GM12878 (cell line): ENCODE measurements around the gene DPP6. TPM values are rescaled to one million over a fixed set of nuclear protein-coding genes. Genes with fewer than 3 reads are reported as not detected.

ENCODE experiments used
- ATAC-seq: fragments of 200-7000 bp; cut with Tn5 transposase; 3 replicates; pipeline ENCODE4 v1.9.1; 2020; ENCODE audit warnings: mild to moderate bottlenecking, moderate library complexity
- BruUV-seq: library from RNA; stranded (reverse); fragments of 400-500 nt; replicated peaks from 2 replicates; lab custom pipeline; 2021; lab: Mats Ljungman, UMichigan
- CTCF ChIA-PET: fragments of 300-600 bp; sonication (Branson Sonifier 250); formaldehyde crosslinking; extraction: SDS; loops from one replicate; lab custom pipeline; 2021; ENCODE audit warnings: inconsistent platforms; lab: Yijun Ruan, JAX
- POLR2A ChIA-PET: fragments of 350-600 bp; formaldehyde crosslinking; extraction: SDS; loops from one replicate; lab custom pipeline; 2021; ENCODE audit warnings: inconsistent platforms; lab: Charles Lee
- RAD21 ChIA-PET: fragments of 300-600 bp; sonication (Branson Sonifier 250); formaldehyde crosslinking; loops from one replicate; lab custom pipeline; 2023; ENCODE audit warnings: antibody characterized with exemption; ENCODE audit not compliant: unreplicated experiment; lab: Charles Lee
- SMC1A ChIA-PET: fragments of 300-600 bp; sonication (Branson Sonifier 250); formaldehyde crosslinking; loops from one replicate; lab custom pipeline; 2023; ENCODE audit not compliant: unreplicated experiment, uncharacterized antibody; lab: Charles Lee
- DNase-seq: peaks from one replicate; pipeline ENCODE4 v3.0.0-alpha.2; 2011; ENCODE audit warnings: low read depth, low spot score
- FAIRE-seq: peaks from 3 replicates; lab custom pipeline; 2011; peaks lifted over from hg19 to GRCh38; lab: Jason Lieb, UNC
- H2AFZ ChIP-seq: 2 replicates; pipeline ENCODE4 v1.6.0; 2011; ENCODE audit warnings: low read depth, low read length, control low read depth; ENCODE audit not compliant: control insufficient read depth
- H3K27ac ChIP-seq: 2 replicates; pipeline ENCODE4 v1.5.1; 2011; ENCODE audit warnings: control low read depth; ENCODE audit not compliant: control insufficient read depth, insufficient read depth
- H3K27me3 ChIP-seq, 2 experiments: replicated peaks in 1 of 2; 2 replicates each; pipeline versions ENCODE4 v1.6.0 to v1.6.1; 2011; ENCODE audit warnings: low read length in 1 of 2; ENCODE audit not compliant: control insufficient read depth in 2 of 2, insufficient read depth in 2 of 2
- H3K36me3 ChIP-seq, 2 experiments: 2 replicates each; pipeline ENCODE4 v1.5.1; 2011; ENCODE audit warnings: low read length in 1 of 2; ENCODE audit not compliant: control insufficient read depth in 2 of 2, insufficient read depth in 2 of 2
- H3K4me1 ChIP-seq: 2 replicates; pipeline ENCODE4 v1.6.1; 2011; ENCODE audit warnings: mild to moderate bottlenecking, low read length, moderate library complexity, mixed read lengths; ENCODE audit not compliant: control insufficient read depth, insufficient read depth
- H3K4me2 ChIP-seq: 2 replicates; pipeline ENCODE4 v1.6.0; 2011; ENCODE audit warnings: control low read depth; ENCODE audit not compliant: control insufficient read depth, insufficient read depth
- H3K4me3 ChIP-seq: fragments of 200-600 bp; sonication (generic); 2 replicates; pipeline ENCODE4 v1.5.1; 2016
- H3K79me2 ChIP-seq: 2 replicates; pipeline ENCODE4 v1.6.0; 2011; ENCODE audit warnings: low read length; ENCODE audit not compliant: control insufficient read depth, insufficient read depth
- H3K9ac ChIP-seq: 2 replicates; pipeline ENCODE4 v1.8.0; 2011; ENCODE audit warnings: low read length, control low read depth, mixed read lengths; ENCODE audit not compliant: control insufficient read depth, insufficient read depth
- H3K9me3 ChIP-seq: replicated peaks from 3 replicates; pipeline ENCODE4 v1.5.1; 2011; ENCODE audit warnings: mild to moderate bottlenecking, low read length; ENCODE audit not compliant: control insufficient read depth, insufficient read depth
- H4K20me1 ChIP-seq: 2 replicates; pipeline ENCODE4 v1.6.0; 2011; ENCODE audit not compliant: control insufficient read depth, insufficient read depth
- BMI1 ChIP-seq: fragments of 450-650 bp; IDR thresholded peaks from 2 replicates; pipeline ENCODE4 v1.6.1; 2016; ENCODE audit warnings: mild to moderate bottlenecking, moderate library complexity, borderline replicate concordance
- HDGF ChIP-seq: fragments of 450-650 bp; IDR thresholded peaks from 2 replicates; pipeline ENCODE4 v1.6.1; 2016; ENCODE audit warnings: antibody characterized with exemption
- IKZF1 ChIP-seq: fragments of 450-650 bp; conservative IDR thresholded peaks from 2 replicates; pipeline ENCODE4 v1.6.1; 2017; ENCODE audit warnings: antibody characterized with exemption, mild to moderate bottlenecking
- IKZF2 ChIP-seq, 2 experiments: fragments of 450-650 bp; IDR thresholded peaks; 2 replicates each; pipeline ENCODE4 v1.6.1; 2017; ENCODE audit warnings: mild to moderate bottlenecking in 2 of 2, moderate library complexity in 2 of 2
- KDM1A ChIP-seq: fragments of 200-600 bp; sonication (generic); IDR thresholded peaks from 2 replicates; pipeline ENCODE4 v1.6.1; 2016; ENCODE audit warnings: borderline replicate concordance
- MEF2B ChIP-seq: fragments of 450-650 bp; IDR thresholded peaks from 2 replicates; pipeline ENCODE4 v1.6.1; 2018; ENCODE audit warnings: mild to moderate bottlenecking, moderate library complexity; ENCODE audit not compliant: partially characterized antibody, poor library complexity, severe bottlenecking
- POLR2A ChIP-seq: IDR thresholded peaks from 2 replicates; pipeline ENCODE4 v1.6.1; 2011; ENCODE audit warnings: low read depth, mild to moderate bottlenecking, low read length
- POLR2AphosphoS2 ChIP-seq: IDR thresholded peaks from 2 replicates; pipeline ENCODE4 v1.6.1; 2011; ENCODE audit warnings: low read depth, mild to moderate bottlenecking, low read length, improper control_type of control experiment, moderate library complexity
- RAD51 ChIP-seq: fragments of 450-650 bp; IDR thresholded peaks from 2 replicates; pipeline ENCODE4 v1.6.1; 2016; ENCODE audit warnings: moderate library complexity, mild to moderate bottlenecking, inconsistent platforms
- RFX5 ChIP-seq: IDR thresholded peaks from 2 replicates; pipeline ENCODE4 v1.6.1; 2011; ENCODE audit warnings: low read depth, low read length, improper control_type of control experiment
- SKIL ChIP-seq: fragments of 450-650 bp; IDR thresholded peaks from 2 replicates; pipeline ENCODE4 v1.6.1; 2017; ENCODE audit warnings: mild to moderate bottlenecking, low read depth, inconsistent platforms; ENCODE audit not compliant: poor library complexity, severe bottlenecking
- TCF12 ChIP-seq: IDR thresholded peaks from 2 replicates; pipeline ENCODE4 v1.6.1; 2011; ENCODE audit warnings: low read depth, mild to moderate bottlenecking, low read length
- USF2 ChIP-seq: IDR thresholded peaks from 2 replicates; pipeline ENCODE4 v1.6.1; 2011; ENCODE audit warnings: low read depth, low read length, improper control_type of control experiment, borderline replicate concordance
- ZNF24 ChIP-seq: fragments of 450-650 bp; IDR thresholded peaks from 2 replicates; pipeline ENCODE4 v1.6.1; 2017; ENCODE audit warnings: antibody characterized with exemption, mild to moderate bottlenecking
- WGBS: methylation state at CpG from one replicate; pipeline ENCODE4 v1.1.6; 2016; ENCODE audit warnings: low lambda C conversion rate; ENCODE audit not compliant: insufficient replicate concordance, insufficient coverage; ENCODE audit errors: missing lambda C conversion rate; 5-methylcytosine and 5-hydroxymethylcytosine counted together
- in situ Hi-C: fragments of 300-500 bp; cut with MboI; formaldehyde crosslinking; loops from 9 replicates; pipeline ENCODE4 v1.14.3; 2018; ENCODE audit warnings: mixed read lengths
- intact Hi-C: fragments of 100-400 bp; cut with micrococcal nuclease; formaldehyde crosslinking; loops from one replicate; pipeline ENCODE4 v1.14.2; 2022; ENCODE audit not compliant: unreplicated experiment
- polyA plus RNA-seq, 11 experiments: library from polyadenylated mRNA; depleted of rRNA in 4 of 11; unstranded in 6 of 11; stranded (reverse) in 5 of 11; fragments of >200 nt; fragmentation: Nextera tagmentation in 4 of 11; fragmentation: Illumina TruSeq in 1 of 11; extraction: Ambion mirVana in 4 of 11; extraction: Trizol in 1 of 11; gene quantifications; 1 replicate in 1 of 11; 2 replicates in 10 of 11; pipeline versions ENCODE4 v1.2.1 to v1.2.3, GENCODE V29; 2011 to 2016; ENCODE audit warnings: inconsistent platforms in 2 of 11, missing spikeins in 2 of 11, low read depth in 1 of 11
- total RNA-seq, 4 experiments: library from RNA; depleted of rRNA in 3 of 4; stranded (reverse); fragments of >200 nt in 3 of 4; fragmentation: Illumina TruSeq in 1 of 4; extraction: Trizol in 1 of 4; gene quantifications; 2 replicates each; pipeline versions ENCODE4 v1.2.1 to v1.2.3, GENCODE V29; 2013 to 2021

Gene DPP6
- total and polyA plus RNA-seq, 10 of the 15 experiments (the other 5 are each of a cell fraction or from before 2014, with no cell fraction given) = not detected

- Histone ChIP-seq H3K4me1 (no peaks in the 10 kb centered on the region), H3K4me3 (no peak overlapping the region), H3K9ac (no peak overlapping the region), H4K20me1 (no peaks in the 10 kb centered on the region), H2AFZ (no peak overlapping the region), H3K9me3 (no peaks in the 10 kb centered on the region), H3K27ac (no peak overlapping the region), H3K79me2 (no peaks in the 10 kb centered on the region), H3K36me3 (no peaks in the 10 kb centered on the region), H3K27me3 (no peaks in the 10 kb centered on the region), H3K4me2 (no peak overlapping the region)
- no peak for FAIRE-seq
- intact Hi-C loops (no loop called here), in situ Hi-C loops (no loop called here)
- SMC1A ChIA-PET = no interaction called here
- CTCF ChIA-PET = no interaction called here
- POLR2A ChIA-PET = no interaction called here
- RAD21 ChIA-PET = no interaction called here
- DNase-seq = no peak
- 0% methylated on average over 4 of the region's 4 CpGs for WGBS
- BruUV-seq = no TSS peak
- ATAC-seq = no peak
- TF ChIP-seq IKZF1 (no peak), RFX5 (no peak), KDM1A (no peak), SKIL (no peak)
Observed at GRCh38 chr7:154795014-154795413, 742.8 kb downstream of the DPP6 start.

GRCh38 chr7:154795437-154795836 lies 743.2 kb downstream of the DPP6 start:
- H3K27me3 ChIP-seq = no peaks in the 10 kb centered on the region
- POLR2A ChIA-PET = no interaction called here
- no peak for DNase-seq
- no peak overlapping the region for H3K9ac ChIP-seq
- no peak for FAIRE-seq
- no TSS peak for BruUV-seq
- H2AFZ ChIP-seq = no peak overlapping the region
- H3K4me1 ChIP-seq = no peaks in the 10 kb centered on the region
- intact Hi-C loops = no loop called here
- in situ Hi-C loops = no loop called here
- SMC1A ChIA-PET = no interaction called here
- H4K20me1 ChIP-seq = no peaks in the 10 kb centered on the region
- RAD21 ChIA-PET = no interaction called here
- no peaks in the 10 kb centered on the region for H3K36me3 ChIP-seq
- no peaks in the 10 kb centered on the region for H3K79me2 ChIP-seq
- H3K9me3 ChIP-seq = no peaks in the 10 kb centered on the region
- ATAC-seq = no peak
- H3K27ac ChIP-seq = no peak overlapping the region
- CTCF ChIA-PET = no interaction called here
- H3K4me2 ChIP-seq = no peak overlapping the region
- 43% methylated on average over 12 of the region's 13 CpGs for WGBS
- no peak overlapping the region for H3K4me3 ChIP-seq
- no peak for TF ChIP-seq HDGF
- no peak for TF ChIP-seq IKZF2 (IDR thresholded peaks at IDR 0.05)
- no peak for TF ChIP-seq ZNF24
- TF ChIP-seq USF2 = no peak
- no peak for TF ChIP-seq TCF12
- no peak for TF ChIP-seq POLR2AphosphoS2
- no peak for TF ChIP-seq RAD51
- no peak for TF ChIP-seq BMI1
- TF ChIP-seq SKIL = no peak
- TF ChIP-seq POLR2A = no peak
- no peak for TF ChIP-seq MEF2B
